HepG2 (cell line): ENCODE data around the gene LTC4S. TPM values are rescaled to one million over a fixed set of nuclear protein-coding genes. Genes with fewer than 3 reads are reported as not detected.

Experiments
- ATAC-seq: fragments of 200-7000 bp; cut with Tn5 transposase; 3 replicates; pipeline ENCODE4 v1.9.1; 2020; ENCODE audit warnings: mild to moderate bottlenecking, moderate library complexity
- BruUV-seq: library from RNA; stranded (reverse); fragments of 400-500 nt; replicated peaks from 2 replicates; lab custom pipeline; 2021; lab: Mats Ljungman, UMichigan
- CTCF ChIA-PET: fragments of 300-600 bp; formaldehyde crosslinking; extraction: SDS; loops from one replicate; lab custom pipeline; 2021; ENCODE audit warnings: low total read pairs, inconsistent platforms, low intra/inter-chr PET ratio; lab: Yijun Ruan, JAX
- POLR2A ChIA-PET: fragments of 350-600 bp; sonication (Branson Sonifier 250); formaldehyde crosslinking; loops from one replicate; lab custom pipeline; 2020; ENCODE audit warnings: antibody characterized with exemption, inconsistent platforms; lab: Yijun Ruan, JAX
- DNase-seq: peaks from one replicate; pipeline ENCODE4 v3.0.0-alpha.2; 2015; ENCODE audit warnings: low spot score
- FAIRE-seq: peaks from 3 replicates; lab custom pipeline; 2011; peaks lifted over from hg19 to GRCh38; lab: Jason Lieb, UNC
- H2AFZ ChIP-seq: one replicate; pipeline ENCODE4 v1.6.1; 2011; ENCODE audit warnings: low read length, inconsistent platforms
- H3K27ac ChIP-seq: fragments of 300-600 bp; 3 replicates; pipeline ENCODE4 v1.8.0; 2011; ENCODE audit warnings: mixed run types, mild to moderate bottlenecking, mixed read lengths, low read length, inconsistent platforms; ENCODE audit not compliant: insufficient read depth; ENCODE audit errors: extremely low read length
- H3K27me3 ChIP-seq, 2 experiments: fragments of 200-600 bp in 1 of 2; 2 replicates in 1 of 2; 3 replicates in 1 of 2; pipeline versions ENCODE4 v1.6.0 to v1.8.0; 2011; ENCODE audit warnings: low read length in 2 of 2, mild to moderate bottlenecking in 2 of 2, moderate library complexity in 2 of 2, inconsistent platforms in 1 of 2; ENCODE audit not compliant: insufficient read depth in 2 of 2, control insufficient read depth in 1 of 2
- H3K36me3 ChIP-seq, 2 experiments: fragments of 200-600 bp in 1 of 2; replicated peaks in 1 of 2; 2 replicates in 1 of 2; 3 replicates in 1 of 2; pipeline versions ENCODE4 v1.5.1 to v1.8.0; 2011; ENCODE audit warnings: low read length in 2 of 2, inconsistent platforms in 1 of 2; ENCODE audit not compliant: insufficient read depth in 2 of 2, control insufficient read depth in 1 of 2
- H3K4me1 ChIP-seq: 2 replicates; pipeline ENCODE4 v1.5.1; 2012; ENCODE audit warnings: low read length, inconsistent platforms; ENCODE audit not compliant: insufficient read depth
- H3K4me2 ChIP-seq: 2 replicates; pipeline ENCODE4 v1.6.0; 2011; ENCODE audit warnings: low read depth, low read length, inconsistent platforms
- H3K4me3 ChIP-seq, 3 experiments: fragments of 200-600 bp in 1 of 3; sonication (generic), shearing (Covaris generic) in 1 of 3; replicated peaks in 1 of 3; 2 replicates each; pipeline ENCODE4 v1.5.1; 2011 to 2016; ENCODE audit warnings: low read length in 3 of 3, inconsistent platforms in 2 of 3, low read depth in 2 of 3, mild to moderate bottlenecking in 2 of 3, control low read depth in 1 of 3, mixed read lengths in 1 of 3; ENCODE audit not compliant: insufficient read depth in 1 of 3
- H3K79me2 ChIP-seq: one replicate; pipeline ENCODE4 v1.6.1; 2011; ENCODE audit warnings: low read length, inconsistent platforms; ENCODE audit not compliant: insufficient read depth
- H3K9ac ChIP-seq: 2 replicates; pipeline ENCODE4 v1.6.0; 2011; ENCODE audit warnings: mild to moderate bottlenecking, low read depth, low read length, inconsistent platforms; ENCODE audit not compliant: insufficient read depth
- H3K9me3 ChIP-seq: 2 replicates; pipeline ENCODE4 v1.5.1; 2012; ENCODE audit warnings: mild to moderate bottlenecking, low read length
- H4K20me1 ChIP-seq: 2 replicates; pipeline ENCODE4 v1.6.0; 2011; ENCODE audit warnings: inconsistent platforms, mild to moderate bottlenecking, low read length, moderate library complexity; ENCODE audit not compliant: insufficient read depth
- AGO2 ChIP-seq: fragments of 200-400 bp; formaldehyde crosslinking; optimal IDR thresholded peaks from 2 replicates; pipeline ENCODE3; 2017; ENCODE audit warnings: mild to moderate bottlenecking, low read depth, low read length, moderate library complexity
- KLF11 ChIP-seq: IDR thresholded peaks from 2 replicates; pipeline ENCODE4 v1.6.1; 2016; ENCODE audit warnings: missing compliant biosample characterization
- SRSF1 ChIP-seq: fragments of 200-400 bp; formaldehyde crosslinking; optimal IDR thresholded peaks from 2 replicates; pipeline ENCODE3; 2017; ENCODE audit warnings: mild to moderate bottlenecking, low read depth, low read length, moderate library complexity
- ZFP91 ChIP-seq: sonication (generic); formaldehyde crosslinking; IDR thresholded peaks from 2 replicates; pipeline ENCODE4 v1.9.0; 2022; ENCODE audit warnings: missing genetic modification reagents, mild to moderate bottlenecking, borderline replicate concordance
- ZNF275 ChIP-seq: sonication (generic); formaldehyde crosslinking; IDR thresholded peaks from 2 replicates; pipeline ENCODE4 v1.8.0; 2022; ENCODE audit warnings: missing genetic modification reagents, mild to moderate bottlenecking, inconsistent platforms, borderline replicate concordance
- ZNF326 ChIP-seq: sonication (generic); formaldehyde crosslinking; IDR thresholded peaks from 2 replicates; pipeline ENCODE4 v1.4.0; 2020; ENCODE audit warnings: missing genetic modification reagents, borderline replicate concordance
- ZNF430 ChIP-seq: sonication (generic); formaldehyde crosslinking; IDR thresholded peaks from 2 replicates; pipeline ENCODE4 v1.9.0; 2021; ENCODE audit warnings: mild to moderate bottlenecking, missing genetic modification reagents
- ZSCAN25 ChIP-seq: sonication (generic); formaldehyde crosslinking; IDR thresholded peaks from 2 replicates; pipeline ENCODE4 v1.8.0; 2022; ENCODE audit warnings: mild to moderate bottlenecking, missing genetic modification reagents
- WGBS: methylation state at CpG from one replicate; pipeline ENCODE4 v1.1.6; 2017; ENCODE audit warnings: low lambda C conversion rate; 5-methylcytosine and 5-hydroxymethylcytosine counted together
- in situ Hi-C: cut with HindIII; loops from 2 replicates; pipeline ENCODE4 v1.10.0; 2017; ENCODE audit warnings: low pct_unique_long_range_greater_than_20kb; ENCODE audit not compliant: extremely low pct_ligation_motif_present
- intact Hi-C: fragments of 100-400 bp; cut with micrococcal nuclease; formaldehyde crosslinking; loops from one replicate; pipeline ENCODE4 v1.10.0; 2022; ENCODE audit not compliant: unreplicated experiment
- polyA plus RNA-seq, 8 experiments: library from polyadenylated mRNA; depleted of rRNA in 3 of 8; stranded (reverse) in 7 of 8; unstranded in 1 of 8; fragments of >200 nt; fragmentation: Illumina TruSeq in 4 of 8; extraction: Trizol in 4 of 8; gene quantifications; 2 replicates each; pipeline versions ENCODE4 v1.2.1 to v1.2.3, GENCODE V29; 2011 to 2016; ENCODE audit warnings: low read depth in 4 of 8, missing spikeins in 1 of 8, mixed read lengths in 1 of 8; ENCODE audit not compliant: insufficient read depth in 1 of 8
- total RNA-seq, 5 experiments: library from RNA; depleted of rRNA; stranded (reverse); fragments of >200 nt; fragmentation: Illumina TruSeq; extraction: Trizol; gene quantifications; 2 replicates each; pipeline ENCODE4 v1.2.3, GENCODE V29; 2016; ENCODE audit warnings: low read depth in 1 of 5
- TF ChIP-seq, protein P1 (sequence below): sonication (generic); formaldehyde crosslinking; IDR thresholded peaks from 2 replicates; pipeline ENCODE4 v1.4.0; 2020; ENCODE audit warnings: missing genetic modification reagents, mild to moderate bottlenecking, borderline replicate concordance
- TF ChIP-seq, protein P2 (sequence below): fragments of 450-650 bp; IDR thresholded peaks from 2 replicates; pipeline ENCODE4 v1.6.1; 2017

LTC4S gene
- total and polyA plus RNA-seq, 2 of the 13 experiments (the other 11 are each of a cell fraction or from before 2014, with no cell fraction given): 0.35 TPM; not detected in 1

- TF ChIP-seq, protein P1, sequence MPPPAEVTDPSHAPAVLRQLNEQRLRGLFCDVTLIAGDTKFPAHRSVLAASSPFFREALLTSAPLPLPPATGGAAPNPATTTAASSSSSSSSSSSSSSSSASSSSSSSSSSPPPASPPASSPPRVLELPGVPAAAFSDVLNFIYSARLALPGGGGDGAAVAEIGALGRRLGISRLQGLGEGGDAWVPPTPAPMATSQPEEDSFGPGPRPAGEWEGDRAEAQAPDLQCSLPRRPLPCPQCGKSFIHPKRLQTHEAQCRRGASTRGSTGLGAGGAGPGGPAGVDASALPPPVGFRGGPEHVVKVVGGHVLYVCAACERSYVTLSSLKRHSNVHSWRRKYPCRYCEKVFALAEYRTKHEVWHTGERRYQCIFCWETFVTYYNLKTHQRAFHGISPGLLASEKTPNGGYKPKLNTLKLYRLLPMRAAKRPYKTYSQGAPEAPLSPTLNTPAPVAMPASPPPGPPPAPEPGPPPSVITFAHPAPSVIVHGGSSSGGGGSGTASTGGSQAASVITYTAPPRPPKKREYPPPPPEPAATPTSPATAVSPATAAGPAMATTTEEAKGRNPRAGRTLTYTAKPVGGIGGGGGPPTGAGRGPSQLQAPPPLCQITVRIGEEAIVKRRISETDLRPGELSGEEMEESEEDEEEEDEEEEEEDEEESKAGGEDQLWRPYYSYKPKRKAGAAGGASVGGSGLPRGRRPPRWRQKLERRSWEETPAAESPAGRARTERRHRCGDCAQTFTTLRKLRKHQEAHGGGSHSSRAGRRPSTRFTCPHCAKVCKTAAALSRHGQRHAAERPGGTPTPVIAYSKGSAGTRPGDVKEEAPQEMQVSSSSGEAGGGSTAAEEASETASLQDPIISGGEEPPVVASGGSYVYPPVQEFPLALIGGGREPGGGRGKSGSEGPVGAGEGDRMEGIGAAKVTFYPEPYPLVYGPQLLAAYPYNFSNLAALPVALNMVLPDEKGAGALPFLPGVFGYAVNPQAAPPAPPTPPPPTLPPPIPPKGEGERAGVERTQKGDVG (CRISPR knock-in tag): peak; percentile 73; the same call in 1 of the 2 replicates
- TF ChIP-seq ZNF326 (CRISPR knock-in tag): 0 out of 2 replicates have a peak, but pooled peaks have one; percentile 40
Observed at GRCh38 chr5:179801304-179802206, 7.8 kb downstream of the LTC4S start (continued).

GRCh38 chr5:179802207-179802883 lies 8.6 kb downstream of the LTC4S start:
- Histone ChIP-seq H3K9ac (no peak overlapping the region), H3K9me3 (no peaks in the 10 kb centered on the region), H3K27ac (no peak overlapping the region), H2AFZ (no peak overlapping the region), H3K4me3 (no peak overlapping the region), H3K79me2 (peaks cover 27% of the 10 kb centered on the region), H4K20me1 (peaks cover 20% of the 10 kb centered on the region; the same call in 1 of the 2 replicates), H3K36me3 (peaks cover 28 to 43% of the 10 kb centered on the region in 2 experiments; a peak in 4 of 5 replicates), H3K4me1 (peaks cover 36% of the 10 kb centered on the region), H3K27me3 (no peaks in the 10 kb centered on the region), H3K4me2 (0 out of 2 replicates have a peak overlapping the region, but pooled peaks have one; percentile 75)
- BruUV-seq: no TSS peak
- POLR2A ChIA-PET: interaction anchor here (0.6 to 8.6 kb wide), 7 partner anchors 9 to 35 kb away, joined by 3 to 115 read pairs (median 6); partner anchors contain the start of gene SQSTM1
- DNase-seq (no peak), FAIRE-seq (no peak), ATAC-seq (no peak)
- in situ Hi-C loops: no loop called here
- CTCF ChIA-PET: interaction anchor here (1.2 to 1.5 kb wide), 2 partner anchors 23 to 34 kb away, joined by 3 to 5 read pairs; no protein-coding TSS in a partner anchor
- intact Hi-C loops: no loop called here
- WGBS: 86% methylated on average over 8 of the region's 19 CpGs
- TF ChIP-seq ZNF430 (CRISPR knock-in tag) (no peak), ZNF275 (CRISPR knock-in tag) (no peak), KLF11 (CRISPR knock-in tag) (no peak), SRSF1 (no peak), AGO2 (peak; percentile 39), ZFP91 (CRISPR knock-in tag) (0 out of 2 replicates have a peak, but pooled peaks have one; percentile 11), ZSCAN25 (no peak)
- TF ChIP-seq, protein P2, sequence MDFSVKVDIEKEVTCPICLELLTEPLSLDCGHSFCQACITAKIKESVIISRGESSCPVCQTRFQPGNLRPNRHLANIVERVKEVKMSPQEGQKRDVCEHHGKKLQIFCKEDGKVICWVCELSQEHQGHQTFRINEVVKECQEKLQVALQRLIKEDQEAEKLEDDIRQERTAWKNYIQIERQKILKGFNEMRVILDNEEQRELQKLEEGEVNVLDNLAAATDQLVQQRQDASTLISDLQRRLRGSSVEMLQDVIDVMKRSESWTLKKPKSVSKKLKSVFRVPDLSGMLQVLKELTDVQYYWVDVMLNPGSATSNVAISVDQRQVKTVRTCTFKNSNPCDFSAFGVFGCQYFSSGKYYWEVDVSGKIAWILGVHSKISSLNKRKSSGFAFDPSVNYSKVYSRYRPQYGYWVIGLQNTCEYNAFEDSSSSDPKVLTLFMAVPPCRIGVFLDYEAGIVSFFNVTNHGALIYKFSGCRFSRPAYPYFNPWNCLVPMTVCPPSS: no peak
